ENCODE results near the gene DOCK6. TPM values are rescaled to one million over a fixed set of nuclear protein-coding genes. Genes with fewer than 3 reads are reported as not detected.

DOCK6 gene
- total and polyA plus RNA-seq, 2 donors (not counting 1 experiment from before 2014, with no cell fraction given) = 6.9 to 17.7 TPM

- no peak for TF ChIP-seq CTCF (conservative IDR thresholded peaks at IDR 0.05 in 1 of 2, IDR thresholded peaks at IDR 0.05 in 1 of 2; ENCODE audit: low read depth in 1 of 2, low read length in 2 of 2)
- Histone ChIP-seq H3K4me2 (ENCODE audit: extremely low read depth, insufficient read depth, low read length) (no peak overlapping the region), H3K36me3 (ENCODE audit: control insufficient read depth, insufficient read depth, low read length) (no peaks in the 10 kb centered on the region), H3K27ac (ENCODE audit: insufficient read depth, low read length) (no peak overlapping the region), H3K79me2 (ENCODE audit: control insufficient read depth, insufficient read depth, low read length) (no peaks in the 10 kb centered on the region), H3K4me1 (ENCODE audit: control insufficient read depth, extremely low read depth, insufficient read depth, low read length) (no peaks in the 10 kb centered on the region), H4K20me1 (ENCODE audit: control insufficient read depth, extremely low read depth, insufficient read depth, low read length) (no peaks in the 10 kb centered on the region), H3K9ac (ENCODE audit: insufficient read depth, low read length) (no peak overlapping the region), H3K4me3 (replicated peaks in 1 of 4; ENCODE audit: control extremely low read depth in 1 of 4, insufficient read depth in 1 of 4, low read depth in 3 of 4, low read length in 4 of 4) (no peak overlapping the region), H3K27me3 (ENCODE audit: control insufficient read depth, insufficient read depth, low read length) (no peaks in the 10 kb centered on the region), H3K9me3 (ENCODE audit: control insufficient read depth, insufficient read depth, low read depth, low read length) (peaks cover 3% of the 10 kb centered on the region), H2AFZ (ENCODE audit: low read length) (no peak overlapping the region)
- DNase-seq (ENCODE audit: low read depth in 2 of 2) = no peak
Measured at GRCh38 chr19:11224429-11224828, 37.9 kb downstream of the DOCK6 start.

- Histone ChIP-seq H3K36me3 (ENCODE audit: control insufficient read depth, insufficient read depth, low read length) (no peaks in the 10 kb centered on the region), H3K79me2 (ENCODE audit: control insufficient read depth, insufficient read depth, low read length) (no peaks in the 10 kb centered on the region), H3K4me3 (replicated peaks in 1 of 4; ENCODE audit: control extremely low read depth in 1 of 4, insufficient read depth in 1 of 4, low read depth in 3 of 4, low read length in 4 of 4) (no peak overlapping the region), H3K4me2 (ENCODE audit: extremely low read depth, insufficient read depth, low read length) (no peak overlapping the region), H2AFZ (ENCODE audit: low read length) (no peak overlapping the region), H3K9ac (ENCODE audit: insufficient read depth, low read length) (no peak overlapping the region), H3K27me3 (ENCODE audit: control insufficient read depth, insufficient read depth, low read length) (no peaks in the 10 kb centered on the region), H3K9me3 (ENCODE audit: control insufficient read depth, insufficient read depth, low read depth, low read length) (peaks cover 3% of the 10 kb centered on the region), H3K27ac (ENCODE audit: insufficient read depth, low read length) (no peak overlapping the region), H4K20me1 (ENCODE audit: control insufficient read depth, extremely low read depth, insufficient read depth, low read length) (no peaks in the 10 kb centered on the region), H3K4me1 (ENCODE audit: control insufficient read depth, extremely low read depth, insufficient read depth, low read length) (no peaks in the 10 kb centered on the region)
- no peak for TF ChIP-seq EZH2 (IDR thresholded peaks at IDR 0.05; ENCODE audit: low read length, missing control alignments)
- TF ChIP-seq CTCF (conservative IDR thresholded peaks at IDR 0.05 in 1 of 2, IDR thresholded peaks at IDR 0.05 in 1 of 2; ENCODE audit: low read depth in 1 of 2, low read length in 2 of 2) = no peak
- DNase-seq (ENCODE audit: low read depth in 2 of 2) = no peak
Measured at GRCh38 chr19:11223200-11223599, 39.1 kb downstream of the DOCK6 start.

GRCh38 chr19:11221082-11221598, 41.2 kb downstream of the DOCK6 start:
- no peaks in the 10 kb centered on the region for H3K4me1 ChIP-seq (ENCODE audit: control insufficient read depth, extremely low read depth, insufficient read depth, low read length)
- no peak overlapping the region for H3K9ac ChIP-seq (ENCODE audit: insufficient read depth, low read length)
- no peak overlapping the region for H3K27ac ChIP-seq (ENCODE audit: insufficient read depth, low read length)
- no peaks in the 10 kb centered on the region for H3K79me2 ChIP-seq (ENCODE audit: control insufficient read depth, insufficient read depth, low read length)
- TF ChIP-seq EZH2 (IDR thresholded peaks at IDR 0.05; ENCODE audit: low read length, missing control alignments) (no peak), CTCF (conservative IDR thresholded peaks at IDR 0.05 in 1 of 2, IDR thresholded peaks at IDR 0.05 in 1 of 2; ENCODE audit: low read depth in 1 of 2, low read length in 2 of 2) (no peak)
- DNase-seq (ENCODE audit: low read depth in 2 of 2) = no peak
- H3K4me3 ChIP-seq (replicated peaks in 1 of 4; ENCODE audit: control extremely low read depth in 1 of 4, insufficient read depth in 1 of 4, low read depth in 3 of 4, low read length in 4 of 4) = no peak overlapping the region
- peaks cover 3% of the 10 kb centered on the region for H3K9me3 ChIP-seq (ENCODE audit: control insufficient read depth, insufficient read depth, low read depth, low read length)
- H2AFZ ChIP-seq (ENCODE audit: low read length) = no peak overlapping the region
- no peaks in the 10 kb centered on the region for H4K20me1 ChIP-seq (ENCODE audit: control insufficient read depth, extremely low read depth, insufficient read depth, low read length)
- no peaks in the 10 kb centered on the region for H3K27me3 ChIP-seq (ENCODE audit: control insufficient read depth, insufficient read depth, low read length)
- H3K36me3 ChIP-seq (ENCODE audit: control insufficient read depth, insufficient read depth, low read length) = no peaks in the 10 kb centered on the region
- no peak overlapping the region for H3K4me2 ChIP-seq (ENCODE audit: extremely low read depth, insufficient read depth, low read length)
